Stomach (tissue), 9 donors: Measurements from ENCODE around the gene ASIC2. TPM values are rescaled to one million over a fixed set of nuclear protein-coding genes. Genes with fewer than 3 reads are reported as not detected.

ENCODE experiments used
- DNase-seq, 2 donors: peaks; one replicate each; pipeline versions ENCODE4 v3.0.0 to v3.0.0-alpha.2; 2013 to 2019
- H3K27ac ChIP-seq, 5 donors: fragments of 200-600 bp in 4 of 5; sonication (generic) in 4 of 5; one replicate each; pipeline ENCODE4 v1.5.1; 2013 to 2019; ENCODE audit warnings: mild to moderate bottlenecking in 1 of 5, moderate library complexity in 1 of 5
- H3K27me3 ChIP-seq, 3 donors: fragments of 200-600 bp; sonication (generic); one replicate each; pipeline ENCODE4 v1.5.1; 2017 to 2019; ENCODE audit warnings: mixed run types in 1 of 3
- H3K36me3 ChIP-seq, 4 donors: fragments of 200-600 bp; sonication (generic); 1 replicate in 3 of 4; 2 replicates in 1 of 4; pipeline ENCODE4 v1.5.1; 2016 to 2019
- H3K4me1 ChIP-seq, 4 donors: fragments of 200-600 bp; sonication (generic); one replicate each; pipeline ENCODE4 v1.5.1; 2016 to 2019
- H3K4me3 ChIP-seq, 4 donors: fragments of 200-600 bp; sonication (generic) in 3 of 4; one replicate each; pipeline ENCODE4 v1.5.1; 2016 to 2019; ENCODE audit warnings: mild to moderate bottlenecking in 1 of 4
- H3K9me3 ChIP-seq, 4 donors: fragments of 200-600 bp; sonication (generic); one replicate each; pipeline ENCODE4 v1.5.1; 2016 to 2019
- EP300 ChIP-seq: sonication (generic); formaldehyde crosslinking; IDR thresholded peaks from one replicate; pipeline ENCODE4 v1.6.1; 2017; ENCODE audit warnings: antibody characterized with exemption
- POLR2A ChIP-seq, 4 donors: fragments of 450-650 bp; IDR thresholded peaks; one replicate each; pipeline ENCODE4 v1.6.1; 2016; ENCODE audit warnings: antibody characterized with exemption in 4 of 4, control low read depth in 2 of 4, mild to moderate bottlenecking in 1 of 4, moderate library complexity in 1 of 4
- POLR2AphosphoS5 ChIP-seq, 3 donors: sonication (generic); formaldehyde crosslinking; IDR thresholded peaks; one replicate each; pipeline ENCODE4 v1.6.1; 2016; ENCODE audit warnings: antibody characterized with exemption in 3 of 3
- WGBS, 5 donors: extraction: QIAGEN DNeasy Blood & Tissue Kit in 3 of 5; methylation state at CpG; one replicate each; pipeline versions ENCODE4 v1.1.5 to v1.1.7; 2013 to 2018; 5-methylcytosine and 5-hydroxymethylcytosine counted together
- intact Hi-C: fragments of 100-400 bp; cut with DNase I; formaldehyde crosslinking; loops from one replicate; pipeline ENCODE4 v1.15.1; 2023; ENCODE audit warnings: low total_unique reads
- polyA plus RNA-seq, 3 donors: library from polyadenylated mRNA; stranded (reverse); fragments of 200-250 nt; gene quantifications; one replicate each; pipeline ENCODE4 v1.2.3, GENCODE V29; 2013
- total RNA-seq, 5 donors: library from RNA; depleted of rRNA; stranded (reverse); fragments of >200 nt; gene quantifications; one replicate each; pipeline versions ENCODE4 v1.1.0 to v1.2.3, GENCODE V29; 2014 to 2016
- TF ChIP-seq, protein P1 (sequence below), 7 experiments: fragments of 450-650 bp in 4 of 7; fragments of 200-600 bp in 3 of 7; sonication (generic) in 3 of 7; IDR thresholded peaks; one replicate each; pipeline ENCODE4 v1.5.1; 2016 to 2019; ENCODE audit warnings: antibody characterized with exemption in 7 of 7, control low read depth in 2 of 7, mild to moderate bottlenecking in 1 of 7
- donor health status: healthy with polysubstance abuse.
- donor health status: Bipolar disorder and iron deficiency.
- donor health status: healthy.

The ASIC2 gene
- total and polyA plus RNA-seq, 8 donors: 0.13 to 0.18 TPM; not detected in 6

DNA sequence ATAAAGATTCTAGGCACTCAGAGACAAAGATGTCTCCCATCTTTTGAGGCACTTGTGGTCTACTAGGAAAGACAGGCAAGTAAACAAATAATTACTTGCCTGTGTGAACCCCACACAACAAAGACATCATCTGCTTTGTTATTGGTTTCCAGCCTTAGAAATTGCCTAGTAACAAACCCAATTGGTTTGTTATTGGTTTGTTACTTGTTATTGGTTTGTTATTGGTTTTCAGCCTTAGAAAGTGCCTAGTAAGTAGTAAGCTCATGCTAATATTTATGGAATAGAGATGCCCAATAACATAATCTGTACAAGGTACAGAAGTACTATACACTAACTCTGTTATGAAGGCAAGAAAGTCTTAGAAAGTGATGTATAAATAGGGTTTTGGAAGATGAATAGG lies 67.1 kb downstream of the ASIC2 start:
- Histone ChIP-seq H3K4me1 (peaks cover 0 to 4% (median 0%) of the 10 kb centered on the region in 4 donors), H3K4me3 (no peak overlapping the region), H3K36me3 (no peaks in the 10 kb centered on the region), H3K27me3 (no peaks in the 10 kb centered on the region), H3K27ac (no peak overlapping the region), H3K9me3 (no peaks in the 10 kb centered on the region)
- intact Hi-C loops: no loop called here
- TF ChIP-seq EP300 (no peak), POLR2A (IDR thresholded peaks at IDR 0.05) (no peak), POLR2AphosphoS5 (IDR thresholded peaks at IDR 0.05) (no peak)
- TF ChIP-seq, protein P1, sequence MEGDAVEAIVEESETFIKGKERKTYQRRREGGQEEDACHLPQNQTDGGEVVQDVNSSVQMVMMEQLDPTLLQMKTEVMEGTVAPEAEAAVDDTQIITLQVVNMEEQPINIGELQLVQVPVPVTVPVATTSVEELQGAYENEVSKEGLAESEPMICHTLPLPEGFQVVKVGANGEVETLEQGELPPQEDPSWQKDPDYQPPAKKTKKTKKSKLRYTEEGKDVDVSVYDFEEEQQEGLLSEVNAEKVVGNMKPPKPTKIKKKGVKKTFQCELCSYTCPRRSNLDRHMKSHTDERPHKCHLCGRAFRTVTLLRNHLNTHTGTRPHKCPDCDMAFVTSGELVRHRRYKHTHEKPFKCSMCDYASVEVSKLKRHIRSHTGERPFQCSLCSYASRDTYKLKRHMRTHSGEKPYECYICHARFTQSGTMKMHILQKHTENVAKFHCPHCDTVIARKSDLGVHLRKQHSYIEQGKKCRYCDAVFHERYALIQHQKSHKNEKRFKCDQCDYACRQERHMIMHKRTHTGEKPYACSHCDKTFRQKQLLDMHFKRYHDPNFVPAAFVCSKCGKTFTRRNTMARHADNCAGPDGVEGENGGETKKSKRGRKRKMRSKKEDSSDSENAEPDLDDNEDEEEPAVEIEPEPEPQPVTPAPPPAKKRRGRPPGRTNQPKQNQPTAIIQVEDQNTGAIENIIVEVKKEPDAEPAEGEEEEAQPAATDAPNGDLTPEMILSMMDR (IDR thresholded peaks at IDR 0.05): no peak
- no peak for DNase-seq

DNA sequence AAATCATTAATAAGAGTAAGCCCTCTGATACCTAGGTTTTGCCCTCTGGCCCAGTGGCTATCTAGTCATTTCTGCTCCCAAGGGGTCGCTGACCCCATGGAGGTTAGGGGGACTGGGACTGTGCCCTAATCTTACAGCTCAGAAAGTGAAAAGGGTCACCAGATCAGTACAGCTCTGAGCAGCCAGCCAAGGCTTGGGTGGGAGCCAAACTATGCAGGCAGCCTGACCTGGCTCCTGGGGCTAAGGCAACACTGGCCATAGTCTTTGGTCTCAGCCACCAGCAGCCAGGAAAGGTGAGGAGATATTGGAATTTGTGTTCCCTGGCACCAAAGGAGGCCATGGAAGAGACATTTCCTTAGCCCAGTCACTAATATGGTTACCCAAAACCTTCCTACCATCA lies 67.6 kb downstream of the ASIC2 start:
- no peak overlapping the region for H3K27ac ChIP-seq
- DNase-seq: peak in 1 of 2 donors; percentile 58
- 38 to 74% (median 60%) methylated on average over 1 of the region's 1 CpG for WGBS, 5 donors

DNA sequence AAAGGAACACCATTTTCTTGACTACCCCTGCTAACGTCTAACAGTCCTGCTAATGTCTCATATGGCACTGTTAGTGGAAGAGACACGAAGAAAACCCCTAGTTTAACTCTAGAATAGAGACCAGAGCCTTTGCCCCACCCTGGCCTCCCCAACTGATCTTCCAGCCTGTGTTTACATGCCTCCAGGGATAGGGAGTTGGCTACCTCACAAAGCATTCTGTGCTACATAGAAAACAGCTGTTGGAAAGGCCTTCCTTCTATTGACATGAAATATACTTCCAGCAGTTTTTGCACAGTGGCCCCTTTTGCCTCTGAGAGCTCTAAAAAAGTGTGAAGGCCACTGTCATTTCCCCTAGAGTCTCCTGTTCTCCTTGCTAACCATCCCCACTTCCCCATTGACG lies 73.1 kb downstream of the ASIC2 start:
- Histone ChIP-seq H3K36me3 (no peaks in the 10 kb centered on the region), H3K9me3 (no peaks in the 10 kb centered on the region), H3K27ac (no peak overlapping the region), H3K27me3 (peaks cover 0 to 21% (median 0%) of the 10 kb centered on the region in 3 donors), H3K4me3 (no peak overlapping the region), H3K4me1 (no peaks in the 10 kb centered on the region)
- no peak for DNase-seq
- 58 to 68% (median 61%) methylated on average over 3 of the region's 3 CpGs for WGBS, 5 donors
- intact Hi-C loops: no loop called here
- TF ChIP-seq POLR2A (IDR thresholded peaks at IDR 0.05) (no peak), EP300 (no peak), POLR2AphosphoS5 (IDR thresholded peaks at IDR 0.05) (no peak)
- TF ChIP-seq, protein P1 (IDR thresholded peaks at IDR 0.05): no peak

More for the DNA sequence above, 67.6 kb downstream of the ASIC2 start:
- H3K4me1 ChIP-seq: peaks cover 0 to 4% (median 0%) of the 10 kb centered on the region in 4 donors
- no peak for TF ChIP-seq POLR2A (IDR thresholded peaks at IDR 0.05)
- no peak for TF ChIP-seq EP300
- TF ChIP-seq, protein P1 (IDR thresholded peaks at IDR 0.05): no peak
- H3K27me3 ChIP-seq: no peaks in the 10 kb centered on the region
- no peak overlapping the region for H3K4me3 ChIP-seq
- no peaks in the 10 kb centered on the region for H3K9me3 ChIP-seq
- intact Hi-C loops: no loop called here
- no peaks in the 10 kb centered on the region for H3K36me3 ChIP-seq

DNA sequence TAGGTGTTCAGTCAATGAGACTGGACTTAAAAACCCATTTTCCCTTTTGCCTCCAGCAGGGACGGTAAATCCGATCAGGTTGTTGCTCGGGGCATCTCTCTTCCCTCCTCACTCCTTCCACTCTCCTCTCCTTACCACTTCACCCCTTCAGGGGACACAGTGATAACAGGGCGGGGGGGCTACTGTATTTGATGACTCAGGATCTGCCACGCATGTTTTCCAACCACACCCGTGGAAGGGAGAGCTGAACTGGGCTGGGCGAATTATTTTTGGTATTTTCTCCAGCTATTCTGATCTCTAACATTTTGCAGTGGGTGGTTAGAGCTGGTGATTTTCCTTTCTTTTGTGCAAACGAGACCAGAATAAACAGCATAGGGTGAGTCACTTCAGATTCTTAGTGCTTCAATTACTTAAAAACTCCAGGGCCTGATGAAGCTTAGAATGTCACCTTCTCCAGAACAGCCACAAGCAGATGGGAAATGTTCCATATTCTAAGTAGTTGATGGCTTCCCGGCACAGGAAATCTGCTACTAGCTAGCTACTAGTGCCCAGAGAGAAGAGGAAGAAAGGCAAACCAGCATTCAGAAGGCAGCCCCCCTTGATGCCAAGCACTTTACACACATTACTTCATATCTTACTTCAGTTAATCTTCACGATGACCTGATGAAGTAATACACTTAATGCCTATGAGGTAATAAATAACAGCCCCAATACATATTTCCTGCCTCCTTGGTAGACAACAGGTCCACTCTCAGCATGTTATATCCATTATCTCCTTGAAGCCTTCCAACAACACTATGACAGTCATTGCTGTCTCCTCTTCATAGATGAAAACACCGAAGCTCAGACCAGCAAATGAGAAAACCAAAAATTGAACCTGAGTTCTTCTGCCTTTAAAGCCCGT lies 74.1 kb downstream of the ASIC2 start:
- Histone ChIP-seq H3K4me1 (no peaks in the 10 kb centered on the region), H3K27me3 (peaks cover 0 to 28% (median 0%) of the 10 kb centered on the region in 3 donors), H3K4me3 (no peak overlapping the region), H3K36me3 (no peaks in the 10 kb centered on the region), H3K27ac (no peak overlapping the region), H3K9me3 (no peaks in the 10 kb centered on the region)
- intact Hi-C loops: no loop called here
- DNase-seq: no peak
- 48 to 53% (median 49%) methylated on average over 12 of the region's 12 CpGs for WGBS, 5 donors
- no peak for TF ChIP-seq EP300
- no peak for TF ChIP-seq POLR2A (IDR thresholded peaks at IDR 0.05)
- no peak for TF ChIP-seq POLR2AphosphoS5 (IDR thresholded peaks at IDR 0.05)
- TF ChIP-seq, protein P1 (IDR thresholded peaks at IDR 0.05): no peak
